Measurements from ENCODE around the gene NFIC.

The NFIC gene

GRCh38 chr19:3335431-3336350 lies 30.7 kb upstream of the NFIC start:
- Histone ChIP-seq H3K4me2 (ENCODE audit: low read length) (no peak overlapping the region), H4K20me1 (ENCODE audit: control insufficient read depth, insufficient read depth, low read depth, low read length) (no peaks in the 10 kb centered on the region), H3K79me2 (ENCODE audit: control insufficient read depth, low read length) (no peaks in the 10 kb centered on the region), H3K27ac (ENCODE audit: low read depth, low read length) (no peak overlapping the region), H3K9me3 (ENCODE audit: control insufficient read depth, insufficient read depth, low read length) (no peaks in the 10 kb centered on the region), H3K4me3 (ENCODE audit: low read length) (no peak overlapping the region), H3K36me3 (ENCODE audit: control insufficient read depth, low read length) (no peaks in the 10 kb centered on the region), H3K9me2 (replicated peaks; ENCODE audit: control insufficient read depth, low read length) (no peaks in the 10 kb centered on the region), H3F3A (ENCODE audit: control insufficient read depth, insufficient read depth) (no peaks in the 10 kb centered on the region), H3K27me3 (ENCODE audit: control insufficient read depth, low read length) (no peaks in the 10 kb centered on the region), H3K4me1 (ENCODE audit: control insufficient read depth, low read length) (no peaks in the 10 kb centered on the region)
- no peak for TF ChIP-seq EZH2phosphoT487 (IDR thresholded peaks at IDR 0.05; ENCODE audit: borderline replicate concordance, low read length)

GRCh38 chr19:3336351-3336679 lies 30.1 kb upstream of the NFIC start:
- Histone ChIP-seq H3K9me3 (ENCODE audit: control insufficient read depth, insufficient read depth, low read length) (no peaks in the 10 kb centered on the region), H3K4me3 (ENCODE audit: low read length) (no peak overlapping the region), H3K36me3 (ENCODE audit: control insufficient read depth, low read length) (no peaks in the 10 kb centered on the region), H3K9me2 (replicated peaks; ENCODE audit: control insufficient read depth, low read length) (no peaks in the 10 kb centered on the region), H3K4me2 (ENCODE audit: low read length) (no peak overlapping the region), H3K27me3 (ENCODE audit: control insufficient read depth, low read length) (no peaks in the 10 kb centered on the region), H3F3A (ENCODE audit: control insufficient read depth, insufficient read depth) (no peaks in the 10 kb centered on the region), H3K4me1 (ENCODE audit: control insufficient read depth, low read length) (no peaks in the 10 kb centered on the region), H3K79me2 (ENCODE audit: control insufficient read depth, low read length) (no peaks in the 10 kb centered on the region), H3K27ac (ENCODE audit: low read depth, low read length) (no peak overlapping the region), H4K20me1 (ENCODE audit: control insufficient read depth, insufficient read depth, low read depth, low read length) (no peaks in the 10 kb centered on the region)
- TF ChIP-seq EZH2phosphoT487 (IDR thresholded peaks at IDR 0.05; ENCODE audit: borderline replicate concordance, low read length) = no peak
- TF ChIP-seq CTCF (IDR thresholded peaks at IDR 0.05; ENCODE audit: low read depth, low read length, poor library complexity, severe bottlenecking) = no peak

- H3K36me3 ChIP-seq (ENCODE audit: control insufficient read depth, low read length) = no peaks in the 10 kb centered on the region
- H3K4me1 ChIP-seq (ENCODE audit: control insufficient read depth, low read length) = no peaks in the 10 kb centered on the region
- no peak overlapping the region for H3K4me2 ChIP-seq (ENCODE audit: low read length)
Measured at GRCh38 chr19:3336680-3337523, 29.5 kb upstream of the NFIC start.

More at GRCh38 chr19:3336680-3337523, 29.5 kb upstream of the NFIC start:
- Histone ChIP-seq H3K4me3 (ENCODE audit: low read length) (no peak overlapping the region), H3K27ac (ENCODE audit: low read depth, low read length) (no peak overlapping the region), H3K79me2 (ENCODE audit: control insufficient read depth, low read length) (no peaks in the 10 kb centered on the region), H3K9me2 (replicated peaks; ENCODE audit: control insufficient read depth, low read length) (no peaks in the 10 kb centered on the region), H3K27me3 (ENCODE audit: control insufficient read depth, low read length) (no peaks in the 10 kb centered on the region), H4K20me1 (ENCODE audit: control insufficient read depth, insufficient read depth, low read depth, low read length) (no peaks in the 10 kb centered on the region), H3K9me3 (ENCODE audit: control insufficient read depth, insufficient read depth, low read length) (no peaks in the 10 kb centered on the region), H3F3A (ENCODE audit: control insufficient read depth, insufficient read depth) (no peaks in the 10 kb centered on the region)
- TF ChIP-seq CTCF (IDR thresholded peaks at IDR 0.05; ENCODE audit: low read depth, low read length, poor library complexity, severe bottlenecking) (no peak), EZH2phosphoT487 (IDR thresholded peaks at IDR 0.05; ENCODE audit: borderline replicate concordance, low read length) (no peak)

Measured in DOHH2 (cell line).